GM12873 (cell line): ENCODE data around the gene CEP350.

Experiments
- TF ChIP-seq, protein P1 (sequence below): IDR thresholded peaks from 2 replicates; pipeline ENCODE4 v1.5.1; 2012; ENCODE audit warnings: low read depth, mild to moderate bottlenecking, moderate library complexity, low read length, control low read depth; ENCODE audit not compliant: insufficient read depth; ENCODE audit errors: missing control alignments

CEP350 gene

DNA sequence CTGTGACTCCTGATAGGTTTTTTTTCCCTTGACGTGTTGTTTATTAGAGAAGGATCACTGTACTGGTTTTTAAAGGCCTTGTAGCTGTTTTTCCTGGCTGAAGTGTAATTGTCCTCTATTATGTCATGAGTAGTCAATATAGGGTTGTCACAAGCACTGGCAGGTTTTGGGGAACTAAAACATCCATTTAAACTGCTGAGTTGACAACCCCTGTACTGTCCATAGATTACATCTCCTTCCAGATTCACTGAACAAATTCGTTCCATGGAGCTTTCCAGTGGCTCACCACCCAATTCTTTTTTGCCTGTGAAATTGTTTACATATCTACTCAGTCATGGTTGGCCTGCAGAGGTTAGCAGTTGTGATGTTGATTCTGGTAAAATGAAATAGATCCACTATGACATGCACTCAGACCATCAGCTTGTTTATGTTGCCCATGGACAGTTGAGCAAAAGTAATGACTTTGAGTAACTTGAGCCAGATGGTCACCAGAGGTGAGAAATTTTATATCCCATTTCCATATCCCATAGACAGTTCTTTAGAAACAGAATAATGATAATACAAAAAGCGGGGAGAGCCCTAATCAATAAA, 140.2 kb downstream of the CEP350 start:
- TF ChIP-seq, protein P1, sequence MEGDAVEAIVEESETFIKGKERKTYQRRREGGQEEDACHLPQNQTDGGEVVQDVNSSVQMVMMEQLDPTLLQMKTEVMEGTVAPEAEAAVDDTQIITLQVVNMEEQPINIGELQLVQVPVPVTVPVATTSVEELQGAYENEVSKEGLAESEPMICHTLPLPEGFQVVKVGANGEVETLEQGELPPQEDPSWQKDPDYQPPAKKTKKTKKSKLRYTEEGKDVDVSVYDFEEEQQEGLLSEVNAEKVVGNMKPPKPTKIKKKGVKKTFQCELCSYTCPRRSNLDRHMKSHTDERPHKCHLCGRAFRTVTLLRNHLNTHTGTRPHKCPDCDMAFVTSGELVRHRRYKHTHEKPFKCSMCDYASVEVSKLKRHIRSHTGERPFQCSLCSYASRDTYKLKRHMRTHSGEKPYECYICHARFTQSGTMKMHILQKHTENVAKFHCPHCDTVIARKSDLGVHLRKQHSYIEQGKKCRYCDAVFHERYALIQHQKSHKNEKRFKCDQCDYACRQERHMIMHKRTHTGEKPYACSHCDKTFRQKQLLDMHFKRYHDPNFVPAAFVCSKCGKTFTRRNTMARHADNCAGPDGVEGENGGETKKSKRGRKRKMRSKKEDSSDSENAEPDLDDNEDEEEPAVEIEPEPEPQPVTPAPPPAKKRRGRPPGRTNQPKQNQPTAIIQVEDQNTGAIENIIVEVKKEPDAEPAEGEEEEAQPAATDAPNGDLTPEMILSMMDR = no peak

DNA sequence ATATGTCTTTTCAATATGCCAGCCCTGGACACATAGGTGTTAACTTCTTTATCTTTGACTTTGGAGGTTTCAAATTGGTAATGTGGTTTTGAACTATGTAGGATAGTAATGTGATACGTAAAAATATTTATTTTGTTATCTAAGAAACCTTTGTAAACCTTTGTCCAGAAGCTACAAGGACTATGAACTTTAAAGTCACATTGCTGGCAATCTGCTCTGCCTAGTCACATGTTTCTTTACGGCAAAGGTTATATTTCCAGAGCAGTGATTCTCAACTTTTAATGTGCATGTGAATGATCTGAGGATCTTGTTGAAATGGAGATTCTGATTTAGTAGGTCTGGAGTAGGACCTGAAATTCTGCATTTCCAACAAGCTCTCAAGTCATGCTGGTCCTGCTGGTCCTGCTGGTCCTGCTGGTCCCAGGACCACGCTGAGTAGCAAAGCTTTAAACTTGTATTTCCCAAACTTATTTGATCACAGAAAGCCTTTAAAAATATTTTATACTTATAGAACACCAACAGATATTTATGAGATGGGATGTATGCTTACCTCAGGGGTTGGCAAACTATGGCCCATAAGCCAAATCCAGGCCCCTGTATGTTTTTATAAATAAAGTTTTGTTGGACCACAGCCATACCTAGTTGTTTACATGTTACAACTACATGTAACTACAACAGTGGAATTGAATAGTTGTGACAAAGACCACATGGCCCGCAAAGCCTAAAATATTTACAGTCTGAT, 142.1 kb downstream of the CEP350 start:
- TF ChIP-seq, protein P1 = no peak

DNA sequence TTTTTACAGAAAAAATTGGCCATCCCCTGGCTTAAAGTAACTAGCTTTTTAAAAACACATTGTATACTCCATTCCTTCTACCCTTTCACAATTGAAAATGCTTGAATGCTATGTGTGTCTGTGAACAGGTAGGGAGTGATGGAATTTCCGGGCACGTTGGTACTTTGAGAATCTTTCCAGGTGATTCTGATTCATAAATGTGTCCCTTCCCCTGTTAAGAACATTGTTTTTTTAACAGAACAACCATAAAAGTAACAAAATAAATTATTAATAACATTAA, 142.7 kb downstream of the CEP350 start:
- TF ChIP-seq, protein P1 = no peak

DNA sequence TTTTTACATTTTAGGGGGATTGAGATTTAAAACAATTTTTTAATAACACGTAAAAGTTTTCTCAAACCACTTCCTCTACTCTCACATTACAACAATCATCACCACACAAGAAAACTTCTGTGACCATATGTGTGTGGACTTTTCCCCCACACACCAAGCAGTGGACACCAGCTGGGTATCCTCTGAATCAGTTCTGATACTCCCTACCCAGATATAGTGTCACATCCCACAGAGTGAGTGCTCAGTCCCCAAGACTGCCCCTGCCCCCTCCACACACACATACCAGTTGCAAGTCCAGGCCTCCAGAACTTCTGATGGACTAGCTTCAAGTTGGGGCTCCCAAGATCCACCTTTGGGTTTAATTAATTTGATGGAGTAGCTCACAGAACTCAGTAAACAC, 146.8 kb downstream of the CEP350 start:
- TF ChIP-seq, protein P1 = no peak

DNA sequence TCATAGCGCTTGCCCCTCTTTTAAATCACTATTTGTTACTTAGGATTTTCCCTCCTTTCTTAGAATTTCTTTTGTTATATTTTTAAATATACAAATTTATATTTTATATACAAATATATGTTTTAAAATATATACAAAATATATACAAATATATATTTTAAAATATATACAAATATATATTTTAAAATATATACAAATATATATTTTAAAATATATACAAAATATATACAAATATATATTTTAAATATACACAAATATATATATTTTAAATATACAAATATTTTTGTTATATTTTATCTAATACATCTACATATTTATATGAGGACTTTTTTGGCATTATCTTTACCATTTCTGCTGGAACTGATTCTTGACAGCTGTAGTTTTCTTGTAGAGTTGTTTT, 149.2 kb downstream of the CEP350 start:
- TF ChIP-seq, protein P1 = no peak

DNA sequence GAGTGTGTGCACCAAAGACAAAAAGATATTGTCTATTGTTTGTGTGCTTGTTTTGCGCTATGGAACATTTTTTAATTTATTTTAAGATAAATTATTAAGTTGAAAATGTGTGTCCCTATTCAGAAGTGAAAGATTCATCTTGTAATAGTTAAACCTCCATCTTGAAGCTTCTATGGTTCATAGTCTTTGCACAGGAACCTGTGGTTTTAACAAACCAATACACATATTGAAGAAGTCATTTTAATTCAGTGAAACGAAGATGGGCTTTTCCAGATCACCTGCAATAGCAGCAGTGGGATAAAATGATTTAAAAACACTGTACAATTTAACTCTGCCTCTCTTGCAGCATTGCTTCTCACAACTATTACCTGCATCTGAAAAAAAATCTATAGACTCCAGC, 157.5 kb downstream of the CEP350 start:
- TF ChIP-seq, protein P1 = no peak

DNA sequence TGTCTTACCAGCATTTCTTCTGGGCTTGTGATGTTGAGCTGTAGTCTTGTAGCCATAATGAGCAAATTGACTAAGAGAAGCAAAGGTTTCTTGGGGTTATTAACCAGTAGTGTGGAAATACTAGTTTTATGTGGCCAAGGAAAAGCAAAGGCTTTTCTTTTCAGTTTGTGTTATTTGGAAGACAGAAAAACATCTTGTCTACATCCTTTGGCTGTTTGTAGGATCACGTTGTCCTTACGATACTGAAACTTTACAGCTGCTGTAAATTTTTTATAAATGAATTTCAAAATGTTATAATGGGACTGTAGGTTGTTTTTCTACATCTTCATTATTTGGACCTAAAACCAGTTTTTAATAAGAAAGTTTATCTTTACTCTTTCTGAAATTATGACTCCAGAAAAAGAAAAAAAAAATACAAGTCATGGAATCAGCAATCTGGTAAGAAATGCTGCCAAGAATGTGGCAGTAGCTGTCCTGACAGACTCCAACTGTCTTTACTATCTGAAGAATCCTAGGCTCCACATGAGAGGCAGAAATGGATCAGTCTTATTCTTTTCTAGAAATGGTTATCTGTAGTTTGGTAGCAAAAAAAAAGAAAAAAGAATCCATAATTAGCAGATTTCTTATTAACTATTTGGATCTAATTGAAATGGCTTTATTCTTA, 158.5 kb downstream of the CEP350 start:
- TF ChIP-seq, protein P1 = no peak
